ACHN (cell line): ENCODE data around the gene INO80D.

Experiments
- DNase-seq: peaks from one replicate; pipeline ENCODE4 v3.0.0-alpha.2; 2015
- in situ Hi-C: cut with HindIII; loops from 2 replicates; pipeline ENCODE4 v1.10.0; 2017; ENCODE audit warnings: low sequenced_read_pairs, low pct_ligation_motif_present, low pct_unique_long_range_greater_than_20kb

The INO80D gene

DNA sequence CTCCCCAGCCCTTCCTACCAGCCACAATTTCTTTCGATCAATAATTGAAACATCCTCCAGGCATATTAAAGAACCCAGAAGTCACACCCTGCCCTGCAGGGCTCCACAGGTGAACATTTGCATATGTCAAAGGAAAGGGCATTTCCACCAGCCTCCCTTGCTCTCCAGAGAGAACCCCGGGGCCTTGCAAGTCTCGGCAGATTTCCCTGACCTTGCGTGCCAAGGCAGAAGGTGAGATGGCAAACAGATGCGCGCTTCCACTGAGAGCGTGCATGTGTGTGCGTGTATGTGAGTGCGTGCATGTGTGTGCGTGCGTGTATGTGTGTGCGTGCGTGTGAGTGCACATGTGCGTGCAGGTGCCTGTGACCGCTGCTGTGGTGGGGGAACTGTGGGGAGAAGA lies 120.3 kb downstream of the INO80D start:
- in situ Hi-C loops, result no loop called here
- no peak for DNase-seq

DNA sequence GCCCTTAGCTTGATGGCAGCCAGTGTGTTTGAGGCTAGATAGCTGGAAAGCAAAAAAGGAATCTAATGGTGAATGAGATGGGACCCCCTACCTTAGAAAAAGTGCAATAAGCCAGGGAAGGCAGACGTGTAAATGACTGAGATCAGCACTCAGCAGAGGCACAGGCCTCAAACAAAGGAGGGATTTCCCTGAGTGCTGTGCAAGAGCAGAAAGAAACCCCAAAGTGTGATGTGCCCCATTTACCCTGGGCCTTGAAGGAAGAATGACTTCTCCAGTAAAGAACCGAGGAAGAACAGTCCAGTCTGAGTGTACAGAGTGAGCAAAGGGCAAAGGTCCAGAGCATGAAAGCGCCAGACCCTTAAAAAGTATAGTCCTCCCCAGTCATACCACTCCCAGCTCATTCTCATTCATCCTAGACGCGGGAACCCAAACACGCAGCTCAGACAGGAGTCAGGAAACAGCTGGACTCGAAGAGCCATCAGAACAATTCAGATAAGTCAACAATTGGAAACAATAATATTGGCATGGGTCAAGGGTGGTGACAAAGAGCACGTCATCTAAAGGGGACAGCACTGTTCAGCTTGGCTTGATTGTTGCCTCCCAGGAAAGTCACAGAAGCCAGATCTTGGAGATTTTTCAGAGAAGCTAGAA lies 121.7 kb downstream of the INO80D start:
- in situ Hi-C loops, result no loop called here

DNA sequence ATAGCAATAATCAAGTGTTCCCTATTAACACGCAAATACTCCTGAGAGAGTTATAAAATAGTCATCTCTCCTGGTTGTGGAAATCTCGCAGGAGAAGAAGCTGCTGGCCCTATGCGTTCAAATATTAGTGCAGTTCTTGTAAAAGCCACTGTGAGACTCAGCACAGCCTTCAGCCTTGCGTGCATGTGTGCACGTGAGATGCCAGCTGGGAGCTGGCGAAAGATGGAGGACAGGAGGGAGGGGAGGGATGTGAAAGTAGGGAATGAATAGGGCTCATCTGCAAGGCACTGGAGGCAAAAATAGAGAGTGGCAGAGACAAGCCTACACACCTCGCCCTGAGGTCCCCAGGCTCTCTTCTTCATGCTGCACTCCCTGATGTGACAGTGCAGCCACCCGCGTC lies 126.5 kb downstream of the INO80D start:
- in situ Hi-C loops, result no loop called here
- DNase-seq, result no peak

More for the DNA sequence above, 121.7 kb downstream of the INO80D start:
- no peak for DNase-seq

DNA sequence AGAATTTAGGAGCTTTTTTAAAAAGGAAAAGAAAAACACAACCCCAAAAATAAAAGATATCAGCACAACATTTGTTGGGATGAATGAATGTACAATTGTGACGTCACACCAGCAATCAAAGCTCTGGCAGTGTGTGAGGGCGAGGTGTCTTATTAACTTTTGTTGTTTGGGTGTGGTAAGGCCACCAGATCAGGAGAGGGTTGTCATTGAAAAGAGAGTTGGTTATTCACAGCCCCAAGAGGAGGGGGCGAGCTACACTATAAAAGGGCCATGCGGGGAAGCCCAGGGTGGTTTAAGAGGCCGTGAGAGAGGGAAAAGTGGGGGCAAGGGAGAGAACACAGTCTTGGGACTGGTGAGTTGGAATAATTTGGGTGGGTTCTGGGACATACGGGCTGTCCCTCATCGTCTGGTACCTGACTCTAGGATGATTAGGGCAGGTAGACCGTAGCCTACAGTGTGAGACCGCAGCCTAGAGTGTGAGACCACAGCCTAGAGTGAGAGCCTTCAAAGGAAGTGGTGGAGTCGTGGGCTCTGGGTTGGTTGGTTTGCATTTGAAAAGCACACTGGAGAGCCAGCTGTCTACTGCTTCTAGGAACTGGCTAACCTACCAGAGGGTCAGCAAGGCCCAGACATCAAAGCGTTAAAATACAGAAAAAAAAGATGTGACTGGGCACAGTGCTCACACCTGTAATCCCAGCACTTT lies 128.4 kb downstream of the INO80D start:
- DNase-seq, result no peak
- in situ Hi-C loops, result no loop called here

DNA sequence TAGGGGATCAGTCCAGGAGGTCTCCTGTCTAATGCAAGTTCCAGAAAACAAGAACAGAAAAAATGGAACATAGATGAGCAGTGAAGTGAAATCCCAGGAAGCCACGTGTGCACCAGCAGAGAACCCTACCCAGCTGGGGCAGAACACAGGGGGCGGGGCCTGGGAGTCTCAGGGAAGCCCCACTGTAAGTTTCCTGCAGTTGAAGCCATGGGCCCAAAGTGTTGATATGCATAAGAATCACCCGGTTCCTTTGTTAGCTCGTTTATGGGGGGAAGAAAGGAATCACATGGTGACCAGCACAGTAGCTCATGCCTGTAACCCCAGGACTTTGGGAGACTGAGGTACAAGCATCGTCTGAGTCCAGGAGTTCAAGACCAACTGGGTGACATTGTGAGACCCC lies 131.3 kb downstream of the INO80D start:
- in situ Hi-C loops, result no loop called here
- no peak for DNase-seq

DNA sequence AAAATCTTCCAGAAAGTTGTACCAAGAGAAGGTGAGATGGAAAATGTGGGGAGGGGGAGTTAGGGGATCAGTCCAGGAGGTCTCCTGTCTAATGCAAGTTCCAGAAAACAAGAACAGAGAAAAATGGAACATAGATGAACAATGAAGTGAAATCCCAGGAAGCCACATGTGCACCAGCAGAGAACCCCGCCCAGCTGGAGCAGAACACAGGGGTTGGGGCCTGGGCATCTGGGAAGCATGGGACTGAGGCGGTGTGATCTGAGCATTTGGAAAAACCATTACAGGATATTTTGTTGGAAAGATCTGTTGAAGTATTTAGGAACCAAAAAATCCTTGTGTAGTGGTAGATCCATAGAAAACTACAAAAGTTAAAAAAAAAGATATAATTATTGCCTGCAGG lies 133.7 kb downstream of the INO80D start:
- in situ Hi-C loops, result no loop called here
- DNase-seq, result no peak

DNA sequence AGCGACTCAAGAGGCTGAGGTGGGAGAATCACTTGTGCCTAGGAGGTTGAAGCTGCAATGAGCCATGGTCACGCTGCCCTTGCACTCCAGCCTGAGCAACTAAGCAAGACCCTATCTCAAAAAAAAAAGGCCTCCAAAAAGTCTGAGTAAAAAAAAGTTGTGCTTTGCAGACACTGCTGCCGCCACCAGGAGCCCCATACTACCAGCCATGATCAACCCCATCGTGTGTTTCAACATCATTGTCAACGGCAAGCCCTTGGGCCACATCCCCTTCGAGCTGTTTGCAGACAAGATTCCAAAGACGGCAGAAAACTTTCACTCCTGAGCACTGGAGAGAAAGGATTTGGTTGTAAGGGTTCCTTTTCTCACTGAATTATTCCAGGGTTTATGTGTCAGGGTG lies 137.1 kb downstream of the INO80D start:
- in situ Hi-C loops, result no loop called here

DNA sequence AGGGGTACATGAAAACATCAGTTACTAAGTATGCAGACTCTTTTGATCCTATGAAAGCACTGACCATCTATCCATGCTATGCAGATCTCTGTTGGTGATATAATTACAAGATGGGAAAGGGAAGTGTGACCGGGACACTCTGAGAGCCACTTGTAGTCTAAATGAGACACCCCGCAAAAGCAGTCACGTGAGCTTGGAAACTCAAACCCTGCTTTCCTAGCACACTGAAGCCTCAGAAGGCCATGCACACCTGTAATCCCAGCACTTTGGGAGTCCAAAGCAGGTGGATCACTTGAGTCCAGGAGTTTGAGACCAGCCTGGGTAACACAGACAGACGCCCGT lies 137.5 kb downstream of the INO80D start:
- in situ Hi-C loops, result no loop called here
- no peak for DNase-seq

More for the DNA sequence above, 137.1 kb downstream of the INO80D start:
- no peak for DNase-seq

DNA sequence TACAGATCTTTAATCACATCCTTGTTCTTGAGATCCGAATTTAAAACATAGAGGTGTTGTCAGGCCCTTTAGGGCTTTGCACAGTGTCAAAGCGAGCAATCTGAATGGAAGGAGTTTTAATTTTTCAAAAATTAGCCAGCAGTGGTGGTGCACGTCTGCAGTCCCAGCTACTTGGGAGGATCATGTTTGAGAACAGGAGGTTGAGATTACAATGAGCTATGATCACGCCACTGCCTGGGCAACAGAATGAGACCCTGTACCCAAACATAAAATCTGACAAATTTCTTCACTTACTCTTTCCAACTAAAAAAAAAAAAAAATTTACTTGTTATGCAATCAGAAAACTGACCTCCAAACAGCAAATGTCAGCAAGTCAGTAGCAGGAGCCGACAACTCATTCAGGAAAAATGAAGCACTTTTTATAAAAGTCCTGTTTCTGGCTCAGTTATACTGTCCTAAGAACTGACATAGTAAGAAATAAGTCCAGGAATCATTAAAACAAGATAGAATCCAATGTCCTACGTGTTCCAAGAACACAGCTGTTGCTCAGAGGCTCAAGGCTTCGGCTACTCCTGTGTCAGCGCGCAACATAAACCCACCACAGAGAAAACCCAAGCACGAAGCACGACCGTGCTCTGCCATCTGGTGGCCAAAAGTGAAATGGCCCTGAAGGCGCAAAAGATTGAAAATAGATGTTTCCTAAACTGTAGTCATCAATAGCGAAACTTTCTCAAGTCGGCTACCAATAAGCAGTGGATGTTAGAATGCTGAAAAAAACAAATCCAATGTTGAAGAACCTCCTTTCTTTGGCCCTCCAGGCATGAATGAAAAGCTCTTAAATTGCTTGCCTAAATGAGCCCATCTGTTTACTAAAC lies 138.1 kb downstream of the INO80D start:
- DNase-seq, result peak; percentile 61
- in situ Hi-C loops, result no loop called here

DNA sequence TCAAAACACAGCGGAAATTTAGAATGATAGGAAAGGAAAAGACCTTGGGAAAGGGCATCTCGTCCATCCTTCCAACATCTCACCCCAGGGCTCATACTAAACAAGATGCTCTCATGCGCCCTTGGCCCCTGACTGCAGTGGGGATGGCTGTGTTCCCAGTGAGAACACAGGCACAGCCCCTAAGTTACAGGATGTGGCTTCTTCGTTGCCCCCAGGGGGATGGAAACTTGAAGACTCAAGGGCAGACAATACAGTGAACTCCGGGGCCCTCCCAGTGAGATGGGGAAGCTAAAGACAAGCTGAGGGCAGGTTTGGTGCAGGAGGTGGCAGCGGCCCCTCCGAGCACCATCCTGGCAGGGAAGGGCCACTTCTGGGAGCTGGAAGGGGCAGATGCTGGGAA lies 139.7 kb downstream of the INO80D start:
- in situ Hi-C loops, result no loop called here

More for the DNA sequence above, 139.7 kb downstream of the INO80D start:
- no peak for DNase-seq
